ENCODE data around the gene STXBP4. TPM values are rescaled to one million over a fixed set of nuclear protein-coding genes. Genes with fewer than 3 reads are reported as not detected.

STXBP4 gene
- polyA plus RNA-seq, 1 donor (not counting 4 experiments of a cell fraction or from before 2014, with no cell fraction given), result 4.2 TPM

- dilution Hi-C loops (cut with MboI; ENCODE audit: extremely low pct_ligation_motif_present, low sequenced_read_pairs), result no loop called here
- peak; percentile 90 for FAIRE-seq
Observed at GRCh38 chr17:55172612-55173011, 204.0 kb downstream of the STXBP4 start.

GRCh38 chr17:55174133-55174532 is 205.6 kb downstream of the STXBP4 start:
- no peak for TF ChIP-seq EZH2 (IDR thresholded peaks at IDR 0.05; ENCODE audit: low read length)
- TF ChIP-seq CTCF (optimal IDR thresholded peaks at IDR 0.05 in 1 of 3, IDR thresholded peaks at IDR 0.05 in 1 of 3, conservative IDR thresholded peaks at IDR 0.05 in 1 of 3; ENCODE audit: extremely low read depth in 1 of 3, insufficient read depth in 2 of 3, low read length in 3 of 3), result no peak
- Histone ChIP-seq H3K9me1 (ENCODE audit: control insufficient read depth, extremely low read depth, insufficient read depth, low read length) (no peaks in the 10 kb centered on the region), H3K4me1 (ENCODE audit: control insufficient read depth, extremely low read depth, insufficient read depth, low read length) (peaks cover 12% of the 10 kb centered on the region), H3K36me3 (ENCODE audit: control insufficient read depth in 2 of 2, extremely low read depth in 1 of 2, insufficient read depth in 2 of 2, low read length in 2 of 2) (no peaks in the 10 kb centered on the region), H3K9ac (ENCODE audit: control insufficient read depth, extremely low read depth, insufficient read depth, low read length) (no peak overlapping the region), H3K4me2 (ENCODE audit: control insufficient read depth, extremely low read depth, insufficient read depth, low read depth, low read length) (no peak overlapping the region), H2AFZ (ENCODE audit: control insufficient read depth, low read length) (no peak overlapping the region), H3K9me3 (ENCODE audit: control insufficient read depth, low read depth, low read length) (no peaks in the 10 kb centered on the region), H3K27ac (ENCODE audit: control insufficient read depth, insufficient read depth, low read length) (no peak overlapping the region), H3K27me3 (ENCODE audit: control insufficient read depth, extremely low read depth, insufficient read depth, low read length) (no peaks in the 10 kb centered on the region), H3K79me2 (ENCODE audit: control insufficient read depth, insufficient read depth, low read length) (no peaks in the 10 kb centered on the region), H4K20me1 (ENCODE audit: control insufficient read depth, extremely low read depth, insufficient read depth, low read length) (no peaks in the 10 kb centered on the region), H3K4me3 (ENCODE audit: control insufficient read depth in 2 of 3, extremely low read depth in 1 of 3, insufficient read depth in 2 of 3, low read depth in 1 of 3, low read length in 3 of 3) (no peak overlapping the region)
- DNase-seq (ENCODE audit: low read depth, low spot score) (no peak), FAIRE-seq (no peak)
- dilution Hi-C loops (cut with MboI; ENCODE audit: extremely low pct_ligation_motif_present, low sequenced_read_pairs), result no loop called here

More at GRCh38 chr17:55172612-55173011, 204.0 kb downstream of the STXBP4 start:
- Histone ChIP-seq H3K27ac (ENCODE audit: control insufficient read depth, insufficient read depth, low read length) (no peak overlapping the region), H2AFZ (ENCODE audit: control insufficient read depth, low read length) (no peak overlapping the region), H3K79me2 (ENCODE audit: control insufficient read depth, insufficient read depth, low read length) (no peaks in the 10 kb centered on the region), H3K9me3 (ENCODE audit: control insufficient read depth, low read depth, low read length) (no peaks in the 10 kb centered on the region), H3K4me2 (ENCODE audit: control insufficient read depth, extremely low read depth, insufficient read depth, low read depth, low read length) (peak overlapping the region; percentile 18), H3K4me1 (ENCODE audit: control insufficient read depth, extremely low read depth, insufficient read depth, low read length) (peaks cover 12% of the 10 kb centered on the region), H4K20me1 (ENCODE audit: control insufficient read depth, extremely low read depth, insufficient read depth, low read length) (no peaks in the 10 kb centered on the region), H3K36me3 (ENCODE audit: control insufficient read depth in 2 of 2, extremely low read depth in 1 of 2, insufficient read depth in 2 of 2, low read length in 2 of 2) (no peaks in the 10 kb centered on the region), H3K9me1 (ENCODE audit: control insufficient read depth, extremely low read depth, insufficient read depth, low read length) (no peaks in the 10 kb centered on the region), H3K9ac (ENCODE audit: control insufficient read depth, extremely low read depth, insufficient read depth, low read length) (no peak overlapping the region), H3K4me3 (ENCODE audit: control insufficient read depth in 2 of 3, extremely low read depth in 1 of 3, insufficient read depth in 2 of 3, low read depth in 1 of 3, low read length in 3 of 3) (no peak overlapping the region), H3K27me3 (ENCODE audit: control insufficient read depth, extremely low read depth, insufficient read depth, low read length) (no peaks in the 10 kb centered on the region)
- peak; percentile 56 for DNase-seq (ENCODE audit: low read depth, low spot score)
- TF ChIP-seq CTCF (optimal IDR thresholded peaks at IDR 0.05 in 1 of 3, IDR thresholded peaks at IDR 0.05 in 1 of 3, conservative IDR thresholded peaks at IDR 0.05 in 1 of 3; ENCODE audit: extremely low read depth in 1 of 3, insufficient read depth in 2 of 3, low read length in 3 of 3), result no peak
- no peak for TF ChIP-seq EZH2 (IDR thresholded peaks at IDR 0.05; ENCODE audit: low read length)
